A673 (cell line): ENCODE measurements around the gene CHRNA4. TPM values are rescaled to one million over a fixed set of nuclear protein-coding genes. Genes with fewer than 3 reads are reported as not detected.
"Not testable (repeated sequence)": the region's sequence is repeated elsewhere in the genome, so short reads cannot be mapped to it uniquely, and the experiment has no call there.

Source experiments
- BruUV-seq: library from RNA; stranded (reverse); fragments of 400-500 nt; replicated peaks from 2 replicates; lab custom pipeline; 2021; lab: Mats Ljungman, UMichigan
- CTCF ChIA-PET: fragments of 300-600 bp; sonication (Branson Sonifier 250); formaldehyde crosslinking; loops from one replicate; lab custom pipeline; 2022; ENCODE audit warnings: antibody characterized with exemption; lab: Charles Lee
- POLR2A ChIA-PET: fragments of 300-600 bp; sonication (Branson Sonifier 250); formaldehyde crosslinking; loops from one replicate; lab custom pipeline; 2022; ENCODE audit warnings: antibody characterized with exemption; ENCODE audit not compliant: low non-redundant PET; lab: Charles Lee
- DNase-seq: peaks from one replicate; pipeline ENCODE4 v3.0.0-alpha.2; 2015; ENCODE audit warnings: low spot score
- H3K27ac ChIP-seq: fragments of 200-600 bp; sonication (generic); 2 replicates; pipeline ENCODE4 v1.5.1; 2016; ENCODE audit warnings: mixed run types, low read depth, mild to moderate bottlenecking, mixed read lengths, antibody characterized with exemption, low read length; ENCODE audit not compliant: poor library complexity, severe bottlenecking
- H3K27me3 ChIP-seq: fragments of 200-600 bp; sonication (generic); replicated peaks from 2 replicates; pipeline ENCODE4 v1.6.1; 2017; ENCODE audit warnings: mixed run types, low read depth, mild to moderate bottlenecking, mixed read lengths, antibody characterized with exemption, low read length; ENCODE audit not compliant: insufficient read depth, poor library complexity
- H3K36me3 ChIP-seq: fragments of 200-600 bp; sonication (generic); 2 replicates; pipeline ENCODE4 v1.6.1; 2016; ENCODE audit warnings: mixed run types, mild to moderate bottlenecking, mixed read lengths, antibody characterized with exemption, low read length; ENCODE audit not compliant: insufficient read depth, poor library complexity, severe bottlenecking
- H3K4me1 ChIP-seq: fragments of 200-600 bp; sonication (generic); 2 replicates; pipeline ENCODE4 v1.6.1; 2017; ENCODE audit warnings: mixed run types, mild to moderate bottlenecking, mixed read lengths, antibody characterized with exemption, low read length; ENCODE audit not compliant: insufficient read depth, poor library complexity, severe bottlenecking
- H3K4me3 ChIP-seq: fragments of 200-600 bp; sonication (generic); 2 replicates; pipeline ENCODE4 v1.5.1; 2016; ENCODE audit warnings: low read depth, mixed run types, mild to moderate bottlenecking, mixed read lengths, low read length; ENCODE audit not compliant: poor library complexity, severe bottlenecking
- H3K9me3 ChIP-seq: fragments of 200-600 bp; sonication (generic); 2 replicates; pipeline ENCODE4 v1.6.1; 2016; ENCODE audit warnings: mixed run types, low read depth, mild to moderate bottlenecking, mixed read lengths, antibody characterized with exemption, low read length; ENCODE audit not compliant: poor library complexity, severe bottlenecking
- EZH2 ChIP-seq: fragments of 200-600 bp; sonication (generic); IDR thresholded peaks from 2 replicates; pipeline ENCODE4 v1.6.1; 2017; ENCODE audit warnings: borderline replicate concordance, low read depth, mild to moderate bottlenecking, mixed read lengths, antibody characterized with exemption, low read length; ENCODE audit not compliant: poor library complexity, severe bottlenecking
- intact Hi-C: fragments of 100-400 bp; cut with micrococcal nuclease; formaldehyde crosslinking; loops from one replicate; pipeline ENCODE4 v1.10.0; 2022; ENCODE audit not compliant: unreplicated experiment
- total RNA-seq: library from RNA; stranded (reverse); gene quantifications from 2 replicates; pipeline ENCODE4 v1.2.3, GENCODE V29; 2021
- TF ChIP-seq, protein P1 (sequence below): fragments of 300-800, 200-600 bp; sonication (generic); conservative IDR thresholded peaks from 2 replicates; pipeline ENCODE4 v1.5.1; 2017; ENCODE audit warnings: low read depth, mild to moderate bottlenecking, antibody characterized with exemption, low read length, moderate library complexity, mixed read lengths

The CHRNA4 gene
- total RNA-seq, 1 experiment from 2014 or later: 0.26 TPM

GRCh38 chr20:63307538-63308217 is 53.5 kb downstream of the CHRNA4 start:
- intact Hi-C loops: no loop called here
- Histone ChIP-seq H3K4me3 (no peak overlapping the region), H3K36me3 (no peaks in the 10 kb centered on the region), H3K27ac (no peak overlapping the region), H3K9me3 (no peaks in the 10 kb centered on the region), H3K4me1 (no peaks in the 10 kb centered on the region), H3K27me3 (no peaks in the 10 kb centered on the region)
- BruUV-seq: no TSS peak
- ChIA-PET POLR2A (no interaction called here), CTCF (interaction anchor here (3.2 kb wide), 1 partner anchor 74 kb away, joined by 45 read pairs; no protein-coding TSS in a partner anchor)
- TF ChIP-seq EZH2: no peak
- TF ChIP-seq, protein P1, sequence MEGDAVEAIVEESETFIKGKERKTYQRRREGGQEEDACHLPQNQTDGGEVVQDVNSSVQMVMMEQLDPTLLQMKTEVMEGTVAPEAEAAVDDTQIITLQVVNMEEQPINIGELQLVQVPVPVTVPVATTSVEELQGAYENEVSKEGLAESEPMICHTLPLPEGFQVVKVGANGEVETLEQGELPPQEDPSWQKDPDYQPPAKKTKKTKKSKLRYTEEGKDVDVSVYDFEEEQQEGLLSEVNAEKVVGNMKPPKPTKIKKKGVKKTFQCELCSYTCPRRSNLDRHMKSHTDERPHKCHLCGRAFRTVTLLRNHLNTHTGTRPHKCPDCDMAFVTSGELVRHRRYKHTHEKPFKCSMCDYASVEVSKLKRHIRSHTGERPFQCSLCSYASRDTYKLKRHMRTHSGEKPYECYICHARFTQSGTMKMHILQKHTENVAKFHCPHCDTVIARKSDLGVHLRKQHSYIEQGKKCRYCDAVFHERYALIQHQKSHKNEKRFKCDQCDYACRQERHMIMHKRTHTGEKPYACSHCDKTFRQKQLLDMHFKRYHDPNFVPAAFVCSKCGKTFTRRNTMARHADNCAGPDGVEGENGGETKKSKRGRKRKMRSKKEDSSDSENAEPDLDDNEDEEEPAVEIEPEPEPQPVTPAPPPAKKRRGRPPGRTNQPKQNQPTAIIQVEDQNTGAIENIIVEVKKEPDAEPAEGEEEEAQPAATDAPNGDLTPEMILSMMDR: no peak
- DNase-seq: no peak

DNA sequence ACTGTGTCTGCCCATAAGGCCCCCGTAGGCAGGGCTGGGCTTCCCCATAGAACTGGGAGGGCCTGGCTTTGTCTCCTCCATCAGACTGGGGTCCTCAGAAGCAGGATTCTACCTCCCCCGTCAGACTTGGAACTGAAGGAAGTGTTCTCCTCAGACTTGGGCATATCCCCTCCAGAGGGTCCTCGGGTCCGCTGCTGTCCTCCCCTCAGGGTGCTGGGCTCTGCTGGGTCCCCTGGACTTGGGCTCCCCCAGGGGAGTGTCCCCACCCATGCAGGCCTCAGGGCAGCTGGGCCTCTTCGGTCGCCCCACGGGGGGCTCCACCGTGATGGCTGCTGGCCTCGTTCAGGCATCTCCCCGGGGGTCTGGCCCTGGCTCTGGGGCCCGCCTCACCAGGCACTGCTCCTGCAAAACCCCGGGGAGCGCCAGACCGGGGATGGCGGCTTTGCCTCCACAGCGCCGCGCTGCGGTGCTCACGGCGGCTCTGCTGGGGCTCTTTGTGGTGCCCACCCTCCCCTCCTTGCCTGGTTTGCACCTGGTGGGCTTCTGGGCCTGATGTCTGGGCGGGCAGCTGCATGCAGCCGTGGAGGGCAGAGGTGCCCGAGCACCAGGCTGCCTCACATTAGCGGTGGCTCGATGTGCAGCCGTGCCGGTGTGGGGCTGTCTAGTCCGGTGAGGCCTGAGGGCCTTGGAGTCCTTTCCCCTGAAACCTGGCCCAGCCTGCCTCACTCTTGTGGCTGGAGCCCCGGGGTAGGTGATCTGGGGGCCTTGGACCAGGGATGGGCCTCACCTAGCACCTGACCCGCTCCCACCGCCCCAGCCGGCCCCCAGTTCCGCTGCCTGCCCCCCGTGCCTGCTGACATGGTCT is 54.2 kb downstream of the CHRNA4 start:
- H3K27me3 ChIP-seq: no peaks in the 10 kb centered on the region
- H3K9me3 ChIP-seq: no peaks in the 10 kb centered on the region
- TF ChIP-seq, protein P1: no peak
- no peak for TF ChIP-seq EZH2
- no peak overlapping the region for H3K4me3 ChIP-seq
- H3K4me1 ChIP-seq: no peaks in the 10 kb centered on the region
- no peak for DNase-seq
- intact Hi-C loops: no loop called here
- POLR2A ChIA-PET: no interaction called here
- H3K36me3 ChIP-seq: no peaks in the 10 kb centered on the region
- CTCF ChIA-PET: interaction anchor here (3.2 kb wide), 1 partner anchor 75 kb away, joined by 45 read pairs; no protein-coding TSS in a partner anchor
- BruUV-seq: no TSS peak
- H3K27ac ChIP-seq: no peak overlapping the region

DNA sequence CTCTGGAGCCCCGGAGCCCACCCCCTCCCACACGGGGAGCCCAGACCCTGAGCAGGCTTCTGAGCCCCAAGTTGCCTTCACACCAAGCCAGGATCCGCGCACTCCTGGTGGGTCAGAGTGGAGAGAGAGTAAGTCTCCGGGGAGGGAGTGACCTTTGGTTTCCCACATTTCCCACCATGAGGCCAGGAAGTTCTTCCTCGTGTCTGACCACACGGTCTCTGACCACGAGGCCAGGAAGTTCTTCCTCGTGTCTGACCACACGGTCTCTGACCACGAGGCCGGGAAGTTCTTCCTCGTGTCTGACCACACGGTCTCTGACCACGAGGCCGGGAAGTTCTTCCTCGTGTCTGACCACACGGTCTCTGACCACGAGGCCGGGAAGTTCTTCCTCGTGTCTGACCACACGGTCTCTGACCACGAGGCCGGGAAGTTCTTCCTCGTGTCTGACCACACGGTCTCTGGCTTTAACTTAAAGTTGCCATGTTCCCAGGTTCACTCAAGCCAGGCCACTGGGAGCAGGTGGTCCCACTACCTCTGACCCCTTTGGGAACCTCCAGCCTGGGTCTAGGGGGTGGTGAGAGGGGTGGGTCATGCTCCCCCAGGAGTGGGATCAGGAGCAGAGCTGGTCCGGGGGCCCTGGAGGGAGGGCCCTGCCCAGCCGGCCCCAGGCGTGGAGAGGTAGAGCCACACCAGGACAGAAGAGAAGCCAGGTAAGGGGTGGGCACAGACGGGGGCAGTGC is 55.0 kb downstream of the CHRNA4 start:
- H3K27me3 ChIP-seq, H3K4me1 ChIP-seq, intact Hi-C loops, CTCF ChIA-PET, H3K27ac ChIP-seq, H3K9me3 ChIP-seq, POLR2A ChIA-PET, H3K4me3 ChIP-seq, BruUV-seq, H3K36me3 ChIP-seq, DNase-seq: not testable (repeated sequence)
